PC-3 (cell line): ENCODE measurements around the gene RFX4.

Experiments used
- CTCF ChIP-seq: fragments of 300-600 bp; sonication (generic); conservative IDR thresholded peaks from 2 replicates; pipeline ENCODE4 v1.5.1; 2017; ENCODE audit warnings: antibody characterized with exemption, low read depth, mild to moderate bottlenecking, low read length
- EZH2 ChIP-seq: fragments of 300-600 bp; sonication (generic); IDR thresholded peaks from one replicate; pipeline ENCODE4 v1.6.1; 2017; ENCODE audit warnings: antibody characterized with exemption, mild to moderate bottlenecking, low read length; ENCODE audit not compliant: unreplicated experiment

- TF ChIP-seq CTCF (no peak), EZH2 (no peak)
These were observed 90.3 kb downstream of the RFX4 start for GRCh38 chr12:106673141-106673540.
